GM19240 (cell line): Measurements from ENCODE around the gene BEND6.
"Not testable (repeated sequence)": the region's sequence is repeated elsewhere in the genome, so short reads cannot be mapped to it uniquely, and the experiment has no call there.

Experiments used
- DNase-seq: peaks from one replicate; pipeline ENCODE4 v3.0.0; 2011; ENCODE audit warnings: low spot score; ENCODE audit not compliant: insufficient read length

Gene BEND6

DNA sequence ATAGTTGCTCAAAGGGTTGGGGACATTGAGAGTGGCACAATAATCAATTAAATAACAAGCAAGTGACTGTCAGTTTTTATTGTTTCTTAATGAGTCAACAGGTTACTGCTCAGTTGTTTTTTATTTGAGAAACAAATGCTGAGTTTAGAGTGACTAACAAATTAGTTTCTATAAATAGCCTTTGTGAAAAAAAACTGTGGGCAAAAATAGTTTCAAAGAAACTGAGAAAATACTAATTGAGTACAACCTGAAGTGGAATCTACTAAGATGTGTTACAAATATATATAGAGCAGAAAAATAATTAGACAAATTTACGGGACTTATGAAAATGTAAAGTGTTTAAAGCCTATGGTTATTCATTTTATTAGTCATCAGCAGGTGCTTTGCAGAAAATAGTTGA lies 22.3 kb downstream of the BEND6 start:
- no peak for DNase-seq

DNA sequence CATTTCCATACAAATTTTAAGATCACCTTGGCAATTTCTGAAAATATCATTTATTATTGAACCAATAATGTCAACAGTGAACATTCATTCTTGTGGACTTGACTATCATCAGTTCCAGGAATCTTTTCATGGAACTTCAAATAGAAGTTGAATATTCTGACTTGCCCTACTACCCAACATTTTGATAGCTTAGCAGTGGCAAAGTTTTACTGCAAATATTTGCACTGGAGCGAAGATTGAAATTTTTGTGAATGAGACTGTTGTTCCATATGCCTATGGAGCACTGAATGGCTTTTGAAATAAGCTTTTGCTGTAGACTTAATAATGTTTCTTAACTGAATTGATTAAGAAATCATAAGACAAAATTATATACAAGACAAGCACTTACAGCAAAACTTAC lies 23.6 kb downstream of the BEND6 start:
- no peak for DNase-seq

DNA sequence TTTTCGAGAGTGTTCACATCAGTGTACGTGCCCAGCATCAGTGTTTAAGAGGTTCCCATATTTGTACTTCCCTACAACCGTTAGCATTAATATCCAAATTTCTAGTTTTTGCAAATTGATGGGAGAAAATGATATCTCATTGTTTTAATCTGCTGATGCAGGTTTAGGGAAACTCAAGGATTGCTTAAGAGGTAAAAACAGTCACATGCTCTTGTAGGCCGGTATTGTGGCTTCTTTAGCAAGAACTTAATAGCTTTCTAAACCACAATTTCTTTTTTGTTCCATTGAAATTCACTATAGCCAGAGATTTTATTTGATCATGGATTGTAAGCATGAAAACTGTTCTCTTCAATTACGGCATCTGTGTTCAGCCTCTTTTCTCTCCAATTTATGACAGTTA lies 29.5 kb downstream of the BEND6 start:
- no peak for DNase-seq

GRCh38 chr6:56984884-56985283 lies 30.0 kb downstream of the BEND6 start:
- DNase-seq = no peak

GRCh38 chr6:56986611-56987010 lies 31.7 kb downstream of the BEND6 start:
- DNase-seq = no peak

DNA sequence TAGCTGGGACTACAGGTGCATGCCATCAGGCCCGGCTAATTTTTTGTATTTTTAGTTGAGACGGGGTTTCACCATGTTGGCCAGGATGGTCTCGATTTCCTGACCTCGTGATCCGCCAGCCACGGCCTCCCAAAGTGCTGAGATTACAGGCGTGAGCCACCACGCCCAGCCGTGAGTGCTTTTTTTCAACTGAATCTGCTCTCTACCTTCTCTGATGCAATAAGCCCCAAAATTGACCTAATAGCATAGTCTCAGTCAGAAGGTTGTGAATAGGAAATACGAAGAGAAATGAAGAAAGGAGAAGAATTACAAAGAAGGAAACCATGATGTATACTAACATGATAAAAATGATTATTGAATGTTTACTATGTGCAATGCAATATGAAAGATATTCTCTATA lies 33.2 kb downstream of the BEND6 start:
- no peak for DNase-seq

DNA sequence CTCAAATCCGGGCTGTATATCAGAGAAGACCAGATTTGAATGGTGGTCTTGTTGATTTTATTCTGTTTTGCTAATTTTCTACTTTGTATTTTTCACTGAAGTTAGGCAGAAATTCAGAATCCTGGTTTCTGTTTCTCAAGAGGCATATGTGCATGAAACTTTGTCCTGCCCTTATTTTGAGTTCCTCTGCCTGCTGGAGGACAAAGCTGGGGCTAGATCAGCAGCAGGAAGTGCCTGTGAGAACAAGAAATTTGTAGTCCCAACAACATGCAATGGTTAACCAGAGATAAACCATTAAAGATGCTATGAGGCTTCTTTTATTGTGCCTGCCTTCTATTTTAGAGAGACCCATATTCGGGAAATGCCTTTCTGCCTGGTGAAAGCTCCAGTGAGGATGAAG lies 37.1 kb downstream of the BEND6 start:
- DNase-seq = no peak

GRCh38 chr6:56992703-56993102 lies 37.8 kb downstream of the BEND6 start:
- no peak for DNase-seq

GRCh38 chr6:56995347-56995902 lies 40.5 kb downstream of the BEND6 start:
- no peak for DNase-seq

GRCh38 chr6:56996401-56996800 lies 41.5 kb downstream of the BEND6 start:
- no peak for DNase-seq

GRCh38 chr6:56999049-56999448 lies 44.1 kb downstream of the BEND6 start:
- no peak for DNase-seq

DNA sequence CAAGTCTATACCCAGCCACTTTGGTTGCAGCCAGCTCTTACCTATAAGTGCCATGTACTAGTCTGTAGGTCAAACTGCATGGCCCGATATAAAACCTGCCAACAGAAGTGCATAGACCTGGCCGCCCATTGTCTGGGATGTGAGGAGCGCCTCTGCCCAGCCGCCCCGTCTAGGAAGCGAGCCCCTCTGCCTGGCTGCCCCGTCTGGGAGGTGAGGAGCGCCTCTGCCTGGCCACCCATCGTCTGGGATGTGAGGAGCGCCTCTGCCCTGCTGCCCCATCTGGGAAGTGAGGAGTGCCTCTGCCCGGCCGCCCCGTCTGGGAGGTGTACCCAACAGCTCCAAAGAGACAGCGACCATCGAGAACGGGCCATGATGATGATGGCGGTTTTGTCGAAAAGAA lies 44.8 kb downstream of the BEND6 start:
- not testable (repeated sequence) for DNase-seq

- DNase-seq = no peak
Observed at GRCh38 chr6:57002197-57002596, 47.3 kb downstream of the BEND6 start.

DNA sequence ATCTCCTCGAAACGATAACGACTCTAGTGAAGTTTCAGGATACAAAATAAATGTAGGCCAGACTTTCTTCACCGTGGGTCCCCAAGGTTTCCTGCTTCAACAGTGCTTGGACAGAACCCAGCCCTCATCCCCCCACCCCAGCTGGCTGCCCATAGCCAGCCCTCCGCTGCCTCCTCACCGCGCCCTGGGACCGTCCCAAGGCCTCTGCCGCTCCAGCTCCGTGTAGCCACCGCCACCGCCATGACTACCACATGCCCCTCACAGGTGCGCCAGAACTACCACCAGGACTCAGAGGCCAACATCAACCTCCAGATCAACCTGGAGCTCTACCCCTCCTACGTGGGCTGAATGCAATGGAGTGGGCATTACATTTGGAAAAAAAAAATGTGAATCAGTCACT lies 49.4 kb downstream of the BEND6 start:
- DNase-seq = no peak

- no peak for DNase-seq
Observed at GRCh38 chr6:57006101-57006500, 51.2 kb downstream of the BEND6 start.

DNA sequence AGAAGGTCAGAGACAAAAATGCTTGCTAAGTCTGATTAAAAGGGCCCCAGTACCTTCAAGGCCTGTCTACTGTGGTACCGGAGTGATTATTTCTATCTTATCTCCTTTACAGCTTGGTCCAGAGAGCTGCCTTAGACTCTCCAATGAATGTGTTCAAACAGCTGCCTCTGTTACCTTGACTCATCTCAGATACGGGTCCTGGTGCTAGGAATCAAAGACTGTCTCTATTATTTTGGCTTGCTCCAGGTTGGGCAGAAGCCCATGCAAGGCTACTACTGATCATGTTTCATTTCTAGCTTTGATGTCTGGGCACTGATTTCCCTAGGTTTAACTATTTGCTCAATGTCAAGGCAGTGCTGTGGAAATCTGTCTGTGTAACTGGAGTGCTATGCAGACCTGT lies 53.2 kb downstream of the BEND6 start:
- DNase-seq = not testable (repeated sequence)

GRCh38 chr6:57013521-57013926 lies 58.6 kb downstream of the BEND6 start:
- DNase-seq = no peak

GRCh38 chr6:57017069-57017468 lies 62.2 kb downstream of the BEND6 start:
- no peak for DNase-seq

- DNase-seq = no peak
Observed at GRCh38 chr6:57017841-57018240, 62.9 kb downstream of the BEND6 start.

GRCh38 chr6:57019434-57019833 lies 64.5 kb downstream of the BEND6 start:
- no peak for DNase-seq

DNA sequence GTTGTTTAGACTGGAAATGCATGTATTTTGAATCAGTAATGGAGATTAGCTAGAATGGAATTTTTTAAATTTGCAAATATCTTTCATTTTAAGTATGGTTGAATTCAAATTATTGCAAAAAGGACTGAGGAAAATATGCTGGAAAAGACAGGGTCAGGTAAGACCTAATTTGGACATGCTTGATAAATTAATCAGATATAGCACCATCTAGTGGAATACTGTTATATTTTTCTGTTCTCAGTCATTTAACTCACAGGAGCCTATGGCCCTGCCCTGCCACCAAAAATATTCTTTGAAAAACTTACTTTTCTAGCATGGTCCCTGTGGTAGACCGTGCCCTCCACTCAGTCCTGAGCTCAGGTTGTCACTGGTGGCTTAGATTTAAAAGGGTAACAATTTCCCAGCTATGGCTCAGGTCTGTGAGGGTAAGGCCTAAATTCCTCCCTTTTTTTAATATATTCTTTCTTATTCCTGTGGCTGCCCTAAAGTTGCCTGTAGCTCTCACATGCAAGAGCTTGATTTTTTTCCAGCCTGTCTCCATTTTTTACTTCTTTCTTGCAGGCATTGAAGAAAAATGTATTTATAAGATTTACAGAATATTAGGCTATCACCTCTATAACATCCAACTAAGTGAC lies 66.3 kb downstream of the BEND6 start:
- DNase-seq = peak; percentile 11

DNA sequence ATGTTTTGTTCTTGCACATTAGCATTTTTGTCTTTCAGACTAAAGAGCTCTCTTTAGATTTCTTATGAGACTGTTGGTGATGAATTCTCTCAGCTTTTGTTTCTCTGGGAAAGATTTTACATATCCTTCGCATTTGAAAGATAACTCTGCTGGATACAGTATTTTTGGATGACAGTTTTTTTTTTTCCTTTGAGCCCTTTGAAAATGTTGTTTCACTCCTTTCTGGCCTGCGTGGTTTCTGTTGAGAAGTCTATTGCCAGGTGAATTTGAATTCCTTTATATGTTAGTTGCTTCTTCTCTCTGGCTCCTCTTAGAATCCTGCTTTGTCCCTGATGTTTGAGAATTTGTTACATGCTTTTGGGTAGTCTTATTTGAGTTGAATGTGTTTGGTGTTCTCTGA lies 69.4 kb downstream of the BEND6 start:
- DNase-seq = no peak

DNA sequence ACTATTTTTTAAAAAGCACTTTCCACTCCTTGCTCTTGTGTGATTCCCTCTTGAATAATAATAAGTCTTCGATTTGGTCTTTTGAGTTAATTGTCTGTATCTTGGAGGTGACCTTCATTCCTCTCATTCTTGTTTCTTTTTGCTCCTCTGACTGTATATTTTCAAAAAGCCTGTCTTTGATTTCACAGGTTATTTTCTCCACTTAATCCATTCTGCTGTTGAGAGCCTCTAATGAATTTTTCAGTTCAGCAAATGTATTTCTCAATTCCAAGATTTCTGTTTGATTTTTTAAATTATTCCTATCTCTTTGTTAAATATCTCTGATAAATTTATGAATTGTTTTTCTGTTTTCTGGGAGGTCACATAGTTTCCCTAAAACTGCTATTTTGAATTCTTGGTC lies 69.9 kb downstream of the BEND6 start:
- no peak for DNase-seq

- DNase-seq = no peak
Observed at GRCh38 chr6:57026001-57026400, 71.1 kb downstream of the BEND6 start.
